ENCODE measurements around the gene DDX59.

The DDX59 gene

GRCh38 chr1:200669314-200670241 is at the start of gene DDX59:
TSS of gene DDX59 (minus strand) at chr1:200669907. CDS start at chr1:200666740, 3,167 bp downstream.
- DNase-seq (ENCODE audit: low read depth): peak; percentile 99
- Histone ChIP-seq H3K4me1 (ENCODE audit: control insufficient read depth, insufficient read depth, low read length) (peaks cover 24% of the 10 kb centered on the region), H3K27me3 (replicated peaks; ENCODE audit: control insufficient read depth, insufficient read depth, low read length) (no peaks in the 10 kb centered on the region), H3K36me3 (ENCODE audit: control insufficient read depth, insufficient read depth, low read length, severe bottlenecking) (no peaks in the 10 kb centered on the region), H3K9ac (ENCODE audit: low read length) (peak within 1 kb of the TSS; percentile 98), H3K9me3 (ENCODE audit: control insufficient read depth, low read length) (no peaks in the 10 kb centered on the region), H3K4me3 (ENCODE audit: low read length) (peak within 1 kb of the TSS; percentile 89)

- Histone ChIP-seq H3K27me3 (replicated peaks; ENCODE audit: control insufficient read depth, insufficient read depth, low read length) (no peaks in the 10 kb centered on the region), H3K4me1 (ENCODE audit: control insufficient read depth, insufficient read depth, low read length) (no peaks in the 10 kb centered on the region), H3K9ac (ENCODE audit: low read length) (no peak overlapping the region), H3K36me3 (ENCODE audit: control insufficient read depth, insufficient read depth, low read length, severe bottlenecking) (no peaks in the 10 kb centered on the region), H3K4me3 (ENCODE audit: low read length) (no peak overlapping the region), H3K9me3 (ENCODE audit: control insufficient read depth, low read length) (no peaks in the 10 kb centered on the region)
- DNase-seq (ENCODE audit: low read depth): no peak
These were observed 44.9 kb upstream of the DDX59 start for GRCh38 chr1:200714504-200715187.

- H3K36me3 ChIP-seq (ENCODE audit: control insufficient read depth, insufficient read depth, low read length, severe bottlenecking): no peaks in the 10 kb centered on the region
- no peaks in the 10 kb centered on the region for H3K4me1 ChIP-seq (ENCODE audit: control insufficient read depth, insufficient read depth, low read length)
- no peaks in the 10 kb centered on the region for H3K9me3 ChIP-seq (ENCODE audit: control insufficient read depth, low read length)
- H3K27me3 ChIP-seq (replicated peaks; ENCODE audit: control insufficient read depth, insufficient read depth, low read length): no peaks in the 10 kb centered on the region
- no peak overlapping the region for H3K4me3 ChIP-seq (ENCODE audit: low read length)
- no peak overlapping the region for H3K9ac ChIP-seq (ENCODE audit: low read length)
- DNase-seq (ENCODE audit: low read depth): no peak
These were observed 40.5 kb upstream of the DDX59 start for GRCh38 chr1:200710166-200710565.

- H3K4me3 ChIP-seq (ENCODE audit: low read length): no peak overlapping the region
- no peaks in the 10 kb centered on the region for H3K36me3 ChIP-seq (ENCODE audit: control insufficient read depth, insufficient read depth, low read length, severe bottlenecking)
- no peak for DNase-seq (ENCODE audit: low read depth)
- H3K4me1 ChIP-seq (ENCODE audit: control insufficient read depth, insufficient read depth, low read length): no peaks in the 10 kb centered on the region
- H3K27me3 ChIP-seq (replicated peaks; ENCODE audit: control insufficient read depth, insufficient read depth, low read length): no peaks in the 10 kb centered on the region
- H3K9ac ChIP-seq (ENCODE audit: low read length): no peak overlapping the region
- no peaks in the 10 kb centered on the region for H3K9me3 ChIP-seq (ENCODE audit: control insufficient read depth, low read length)
These were observed 39.1 kb upstream of the DDX59 start for GRCh38 chr1:200708769-200709168.

- DNase-seq (ENCODE audit: low read depth): no peak
- Histone ChIP-seq H3K9ac (ENCODE audit: low read length) (no peak overlapping the region), H3K4me3 (ENCODE audit: low read length) (no peak overlapping the region), H3K4me1 (ENCODE audit: control insufficient read depth, insufficient read depth, low read length) (no peaks in the 10 kb centered on the region), H3K36me3 (ENCODE audit: control insufficient read depth, insufficient read depth, low read length, severe bottlenecking) (no peaks in the 10 kb centered on the region), H3K27me3 (replicated peaks; ENCODE audit: control insufficient read depth, insufficient read depth, low read length) (no peaks in the 10 kb centered on the region), H3K9me3 (ENCODE audit: control insufficient read depth, low read length) (no peaks in the 10 kb centered on the region)
These were observed 38.5 kb upstream of the DDX59 start for GRCh38 chr1:200708161-200708560.

GRCh38 chr1:200707116-200707515 is 37.4 kb upstream of the DDX59 start:
- Histone ChIP-seq H3K4me3 (ENCODE audit: low read length) (no peak overlapping the region), H3K36me3 (ENCODE audit: control insufficient read depth, insufficient read depth, low read length, severe bottlenecking) (no peaks in the 10 kb centered on the region), H3K27me3 (replicated peaks; ENCODE audit: control insufficient read depth, insufficient read depth, low read length) (no peaks in the 10 kb centered on the region), H3K9me3 (ENCODE audit: control insufficient read depth, low read length) (no peaks in the 10 kb centered on the region), H3K4me1 (ENCODE audit: control insufficient read depth, insufficient read depth, low read length) (no peaks in the 10 kb centered on the region), H3K9ac (ENCODE audit: low read length) (no peak overlapping the region)
- no peak for DNase-seq (ENCODE audit: low read depth)

GRCh38 chr1:200706111-200706814 is 36.6 kb upstream of the DDX59 start:
- H3K4me1 ChIP-seq (ENCODE audit: control insufficient read depth, insufficient read depth, low read length): no peaks in the 10 kb centered on the region
- no peak overlapping the region for H3K4me3 ChIP-seq (ENCODE audit: low read length)
- no peak overlapping the region for H3K9ac ChIP-seq (ENCODE audit: low read length)
- no peak for DNase-seq (ENCODE audit: low read depth)
- no peaks in the 10 kb centered on the region for H3K27me3 ChIP-seq (replicated peaks; ENCODE audit: control insufficient read depth, insufficient read depth, low read length)
- no peaks in the 10 kb centered on the region for H3K9me3 ChIP-seq (ENCODE audit: control insufficient read depth, low read length)
- no peaks in the 10 kb centered on the region for H3K36me3 ChIP-seq (ENCODE audit: control insufficient read depth, insufficient read depth, low read length, severe bottlenecking)

GRCh38 chr1:200704986-200705500 is 35.3 kb upstream of the DDX59 start:
- no peak overlapping the region for H3K9ac ChIP-seq (ENCODE audit: low read length)
- H3K4me1 ChIP-seq (ENCODE audit: control insufficient read depth, insufficient read depth, low read length): no peaks in the 10 kb centered on the region
- no peaks in the 10 kb centered on the region for H3K27me3 ChIP-seq (replicated peaks; ENCODE audit: control insufficient read depth, insufficient read depth, low read length)
- no peaks in the 10 kb centered on the region for H3K36me3 ChIP-seq (ENCODE audit: control insufficient read depth, insufficient read depth, low read length, severe bottlenecking)
- no peak overlapping the region for H3K4me3 ChIP-seq (ENCODE audit: low read length)
- DNase-seq (ENCODE audit: low read depth): no peak
- H3K9me3 ChIP-seq (ENCODE audit: control insufficient read depth, low read length): no peaks in the 10 kb centered on the region

GRCh38 chr1:200699871-200700270 is 30.2 kb upstream of the DDX59 start:
- no peak overlapping the region for H3K4me3 ChIP-seq (ENCODE audit: low read length)
- DNase-seq (ENCODE audit: low read depth): no peak
- H3K27me3 ChIP-seq (replicated peaks; ENCODE audit: control insufficient read depth, insufficient read depth, low read length): no peaks in the 10 kb centered on the region
- peaks cover 3% of the 10 kb centered on the region for H3K4me1 ChIP-seq (ENCODE audit: control insufficient read depth, insufficient read depth, low read length)
- no peak overlapping the region for H3K9ac ChIP-seq (ENCODE audit: low read length)
- H3K36me3 ChIP-seq (ENCODE audit: control insufficient read depth, insufficient read depth, low read length, severe bottlenecking): no peaks in the 10 kb centered on the region
- H3K9me3 ChIP-seq (ENCODE audit: control insufficient read depth, low read length): no peaks in the 10 kb centered on the region

- H3K9ac ChIP-seq (ENCODE audit: low read length): no peak overlapping the region
- H3K36me3 ChIP-seq (ENCODE audit: control insufficient read depth, insufficient read depth, low read length, severe bottlenecking): no peaks in the 10 kb centered on the region
- H3K4me1 ChIP-seq (ENCODE audit: control insufficient read depth, insufficient read depth, low read length): peaks cover 6% of the 10 kb centered on the region
- H3K4me3 ChIP-seq (ENCODE audit: low read length): no peak overlapping the region
- no peaks in the 10 kb centered on the region for H3K27me3 ChIP-seq (replicated peaks; ENCODE audit: control insufficient read depth, insufficient read depth, low read length)
- no peak for DNase-seq (ENCODE audit: low read depth)
- no peaks in the 10 kb centered on the region for H3K9me3 ChIP-seq (ENCODE audit: control insufficient read depth, low read length)
These were observed 25.0 kb upstream of the DDX59 start for GRCh38 chr1:200694738-200695137.

GRCh38 chr1:200693327-200693726 is 23.6 kb upstream of the DDX59 start:
- Histone ChIP-seq H3K9me3 (ENCODE audit: control insufficient read depth, low read length) (no peaks in the 10 kb centered on the region), H3K9ac (ENCODE audit: low read length) (no peak overlapping the region), H3K27me3 (replicated peaks; ENCODE audit: control insufficient read depth, insufficient read depth, low read length) (no peaks in the 10 kb centered on the region), H3K4me1 (ENCODE audit: control insufficient read depth, insufficient read depth, low read length) (peaks cover 6% of the 10 kb centered on the region), H3K36me3 (ENCODE audit: control insufficient read depth, insufficient read depth, low read length, severe bottlenecking) (no peaks in the 10 kb centered on the region), H3K4me3 (ENCODE audit: low read length) (no peak overlapping the region)
- DNase-seq (ENCODE audit: low read depth): no peak
